ENCODE data around the gene SPRY2.

DNA sequence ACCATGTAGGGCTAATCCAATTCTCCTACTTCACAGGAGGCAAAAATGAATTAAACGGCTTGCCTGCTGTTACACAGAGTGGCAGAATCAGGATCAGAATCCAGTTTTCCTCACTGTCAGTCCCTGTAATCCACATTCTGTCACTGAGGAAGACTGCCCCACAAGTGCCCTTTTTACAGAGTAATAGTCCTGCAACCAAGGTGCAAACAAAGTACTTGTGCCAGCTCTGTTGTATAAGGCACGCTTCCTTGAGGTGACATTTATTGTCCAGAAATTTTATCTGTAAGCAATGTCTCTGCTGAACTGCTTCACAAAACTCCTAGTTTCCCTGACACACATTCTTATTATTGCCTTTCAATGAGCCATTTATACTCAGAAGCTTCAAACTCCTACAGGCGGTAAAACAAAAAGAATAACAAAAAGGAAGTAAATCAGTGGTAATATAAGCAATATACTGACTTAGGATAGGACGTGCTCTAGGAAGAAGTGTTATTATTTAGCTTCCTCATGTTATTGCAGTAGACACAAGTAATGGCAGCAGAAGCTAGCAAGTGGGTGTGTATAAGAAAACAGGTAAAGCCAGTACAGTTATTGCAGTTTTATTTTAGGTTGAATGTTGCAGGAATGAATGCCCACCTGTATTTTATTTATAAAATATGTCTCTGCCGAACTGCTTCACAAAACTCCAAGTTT lies 28.8 kb downstream of the SPRY2 start:
- TF ChIP-seq, protein P1, sequence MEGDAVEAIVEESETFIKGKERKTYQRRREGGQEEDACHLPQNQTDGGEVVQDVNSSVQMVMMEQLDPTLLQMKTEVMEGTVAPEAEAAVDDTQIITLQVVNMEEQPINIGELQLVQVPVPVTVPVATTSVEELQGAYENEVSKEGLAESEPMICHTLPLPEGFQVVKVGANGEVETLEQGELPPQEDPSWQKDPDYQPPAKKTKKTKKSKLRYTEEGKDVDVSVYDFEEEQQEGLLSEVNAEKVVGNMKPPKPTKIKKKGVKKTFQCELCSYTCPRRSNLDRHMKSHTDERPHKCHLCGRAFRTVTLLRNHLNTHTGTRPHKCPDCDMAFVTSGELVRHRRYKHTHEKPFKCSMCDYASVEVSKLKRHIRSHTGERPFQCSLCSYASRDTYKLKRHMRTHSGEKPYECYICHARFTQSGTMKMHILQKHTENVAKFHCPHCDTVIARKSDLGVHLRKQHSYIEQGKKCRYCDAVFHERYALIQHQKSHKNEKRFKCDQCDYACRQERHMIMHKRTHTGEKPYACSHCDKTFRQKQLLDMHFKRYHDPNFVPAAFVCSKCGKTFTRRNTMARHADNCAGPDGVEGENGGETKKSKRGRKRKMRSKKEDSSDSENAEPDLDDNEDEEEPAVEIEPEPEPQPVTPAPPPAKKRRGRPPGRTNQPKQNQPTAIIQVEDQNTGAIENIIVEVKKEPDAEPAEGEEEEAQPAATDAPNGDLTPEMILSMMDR (IDR thresholded peaks at IDR 0.05; ENCODE audit: control extremely low read depth in 1 of 3, insufficient read depth in 1 of 3, low read depth in 1 of 3, low read length in 3 of 3), result no peak
- TF ChIP-seq ZNF274 (IDR thresholded peaks at IDR 0.05; ENCODE audit: borderline replicate concordance, extremely low read depth, low read length) (no peak), POLR2A (IDR thresholded peaks at IDR 0.05; ENCODE audit: control extremely low read depth in 1 of 2, low read depth in 2 of 2, low read length in 2 of 2) (no peak), POLR2AphosphoS5 (IDR thresholded peaks at IDR 0.05; ENCODE audit: low read depth, low read length) (no peak), CEBPB (IDR thresholded peaks at IDR 0.05; ENCODE audit: low read depth, low read length) (no peak), CHD2 (IDR thresholded peaks at IDR 0.05; ENCODE audit: low read length) (no peak), KDM5A (IDR thresholded peaks at IDR 0.05; ENCODE audit: low read length) (no peak)
- TF ChIP-seq, protein P2, sequence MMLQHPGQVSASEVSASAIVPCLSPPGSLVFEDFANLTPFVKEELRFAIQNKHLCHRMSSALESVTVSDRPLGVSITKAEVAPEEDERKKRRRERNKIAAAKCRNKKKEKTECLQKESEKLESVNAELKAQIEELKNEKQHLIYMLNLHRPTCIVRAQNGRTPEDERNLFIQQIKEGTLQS (IDR thresholded peaks at IDR 0.05; ENCODE audit: insufficient read depth, low read depth, low read length), result no peak

Data from H1 (cell line).